Ascending aorta (tissue), 2 donors: ENCODE results near the gene KRTAP5-6. TPM values are rescaled to one million over a fixed set of nuclear protein-coding genes. Genes with fewer than 3 reads are reported as not detected.

ENCODE experiments used
- DNase-seq, 2 donors: peaks; one replicate each; pipeline ENCODE4 v3.0.0-alpha.2; 2019; ENCODE audit warnings: low spot score in 2 of 2
- H3K27ac ChIP-seq, 2 donors: fragments of 200-600 bp; sonication (generic); one replicate each; pipeline ENCODE4 v1.5.1; 2016 to 2017; ENCODE audit warnings: mild to moderate bottlenecking in 1 of 2
- H3K27me3 ChIP-seq: fragments of 200-600 bp; sonication (generic); one replicate; pipeline ENCODE4 v1.5.1; 2017
- H3K36me3 ChIP-seq, 2 donors: fragments of 200-600 bp; sonication (generic); one replicate each; pipeline ENCODE4 v1.5.1; 2016
- H3K4me1 ChIP-seq, 2 donors: fragments of 200-600 bp; sonication (generic); one replicate each; pipeline ENCODE4 v1.5.1; 2016 to 2017; ENCODE audit warnings: mild to moderate bottlenecking in 1 of 2
- H3K4me3 ChIP-seq, 2 donors: fragments of 200-600 bp; sonication (generic); one replicate each; pipeline ENCODE4 v1.5.1; 2016 to 2017; ENCODE audit warnings: mild to moderate bottlenecking in 1 of 2
- H3K9me3 ChIP-seq, 2 donors: fragments of 200-600 bp; sonication (generic); one replicate each; pipeline ENCODE4 v1.5.1; 2016
- intact Hi-C: fragments of 100-400 bp; cut with DNase I; formaldehyde crosslinking; loops from one replicate; pipeline ENCODE4 v1.15.1; 2023
- total RNA-seq: library from RNA; depleted of rRNA; stranded (reverse); fragments of >200 nt; gene quantifications from one replicate; pipeline ENCODE4 v1.1.0, GENCODE V29; 2016
- TF ChIP-seq, protein P1 (sequence below), 3 experiments: fragments of 200-600 bp in 2 of 3; fragments of 450-650 bp in 1 of 3; sonication (generic) in 2 of 3; IDR thresholded peaks; one replicate each; pipeline ENCODE4 v1.5.1; 2016 to 2019; ENCODE audit warnings: antibody characterized with exemption in 3 of 3, mild to moderate bottlenecking in 1 of 3, moderate library complexity in 1 of 3

Gene KRTAP5-6
- total RNA-seq, 1 donor from 2014 or later: not detected

DNA sequence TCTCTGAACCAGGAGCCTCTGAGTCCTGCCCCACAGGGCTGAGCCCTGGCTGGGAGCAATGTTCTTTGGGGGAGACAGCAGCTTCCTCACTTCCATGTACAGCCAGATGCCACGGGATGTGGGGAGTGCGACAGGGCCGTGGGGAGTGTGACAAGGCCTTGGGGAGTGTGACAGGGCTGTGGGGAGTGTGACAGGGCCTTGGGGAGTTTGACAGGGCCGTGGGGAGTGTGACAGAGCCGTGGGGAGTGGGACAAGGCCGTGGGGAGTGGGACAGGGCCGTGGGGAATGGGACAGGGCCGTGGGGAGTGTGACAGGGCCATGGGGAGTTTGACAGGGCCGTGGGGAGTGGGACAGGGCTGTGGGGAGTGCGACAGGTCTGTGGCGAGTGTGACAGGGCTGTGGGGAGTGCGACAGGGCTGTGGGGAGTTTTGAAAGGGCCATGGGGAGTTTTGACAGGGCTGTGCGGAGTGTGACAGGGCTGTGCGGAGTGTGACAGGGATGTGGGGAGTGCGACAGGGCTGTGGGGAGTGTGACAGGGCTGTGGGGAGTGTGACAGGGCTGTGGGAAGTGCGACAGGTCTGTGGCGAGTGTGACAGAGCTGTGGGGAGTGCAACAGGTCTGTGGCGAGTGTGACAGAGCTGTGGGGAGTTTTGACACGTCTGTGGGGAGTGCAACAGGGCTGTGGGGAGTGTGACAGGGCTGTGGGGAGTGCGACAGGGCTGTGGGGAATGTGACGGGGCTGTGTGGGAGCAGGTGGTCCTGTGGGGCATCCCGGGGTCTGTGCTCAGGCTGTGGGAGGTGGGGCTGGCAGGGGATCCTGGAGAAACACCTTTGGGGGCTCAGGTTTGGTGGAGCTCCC lies 6.6 kb upstream of the KRTAP5-6 start:
- no peak overlapping the region for H3K4me3 ChIP-seq
- no peaks in the 10 kb centered on the region for H3K36me3 ChIP-seq
- H3K4me1 ChIP-seq: peaks cover 4 to 8% of the 10 kb centered on the region in 2 donors
- H3K9me3 ChIP-seq: no peaks in the 10 kb centered on the region
- H3K27ac ChIP-seq: no peak overlapping the region
- intact Hi-C loops: no loop called here
- peak in 1 of 2 donors; percentile 55 for DNase-seq
- no peaks in the 10 kb centered on the region for H3K27me3 ChIP-seq
- TF ChIP-seq, protein P1, sequence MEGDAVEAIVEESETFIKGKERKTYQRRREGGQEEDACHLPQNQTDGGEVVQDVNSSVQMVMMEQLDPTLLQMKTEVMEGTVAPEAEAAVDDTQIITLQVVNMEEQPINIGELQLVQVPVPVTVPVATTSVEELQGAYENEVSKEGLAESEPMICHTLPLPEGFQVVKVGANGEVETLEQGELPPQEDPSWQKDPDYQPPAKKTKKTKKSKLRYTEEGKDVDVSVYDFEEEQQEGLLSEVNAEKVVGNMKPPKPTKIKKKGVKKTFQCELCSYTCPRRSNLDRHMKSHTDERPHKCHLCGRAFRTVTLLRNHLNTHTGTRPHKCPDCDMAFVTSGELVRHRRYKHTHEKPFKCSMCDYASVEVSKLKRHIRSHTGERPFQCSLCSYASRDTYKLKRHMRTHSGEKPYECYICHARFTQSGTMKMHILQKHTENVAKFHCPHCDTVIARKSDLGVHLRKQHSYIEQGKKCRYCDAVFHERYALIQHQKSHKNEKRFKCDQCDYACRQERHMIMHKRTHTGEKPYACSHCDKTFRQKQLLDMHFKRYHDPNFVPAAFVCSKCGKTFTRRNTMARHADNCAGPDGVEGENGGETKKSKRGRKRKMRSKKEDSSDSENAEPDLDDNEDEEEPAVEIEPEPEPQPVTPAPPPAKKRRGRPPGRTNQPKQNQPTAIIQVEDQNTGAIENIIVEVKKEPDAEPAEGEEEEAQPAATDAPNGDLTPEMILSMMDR (IDR thresholded peaks at IDR 0.05): no peak

DNA sequence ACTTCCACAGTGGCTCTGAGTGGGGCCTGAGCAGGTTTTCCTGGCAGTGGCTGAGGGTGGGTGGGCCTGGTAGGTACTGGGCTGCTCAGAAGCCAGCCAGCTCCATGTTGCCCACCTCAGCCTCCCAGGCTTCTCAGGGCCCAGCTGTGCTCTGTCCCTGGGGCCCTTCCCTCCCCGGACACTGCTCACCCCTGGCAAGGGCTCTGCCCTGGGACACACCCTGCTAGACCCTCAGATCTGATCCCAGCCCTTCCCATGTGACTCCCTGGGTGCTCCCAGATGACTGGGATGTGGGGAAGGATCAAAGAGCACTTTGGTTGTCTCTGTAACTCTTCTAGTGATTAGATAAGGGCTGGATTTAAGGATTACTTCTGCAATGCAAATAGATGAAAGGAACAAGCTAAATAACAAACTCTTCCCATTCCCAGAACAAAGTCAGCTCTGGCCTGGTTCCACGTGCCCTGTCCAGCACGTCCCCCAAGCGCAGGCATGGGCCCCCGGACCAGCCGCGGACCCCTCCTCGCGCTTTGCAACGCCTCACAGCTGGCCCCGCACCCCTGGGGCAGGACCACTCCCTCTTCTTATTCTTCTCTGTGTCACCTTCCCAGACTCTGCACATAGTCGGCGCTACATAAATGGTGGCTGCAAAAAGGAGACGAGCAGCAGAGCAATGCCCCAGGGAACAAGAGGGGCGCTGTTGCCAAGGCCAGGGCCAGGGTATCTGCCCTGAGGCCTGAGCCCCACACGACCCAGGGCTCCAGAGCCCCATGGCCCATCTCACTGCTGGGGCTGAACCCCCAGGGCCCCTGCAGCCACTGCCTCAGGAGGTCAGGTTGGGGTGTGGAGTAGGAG lies 5.7 kb upstream of the KRTAP5-6 start:
- no peaks in the 10 kb centered on the region for H3K36me3 ChIP-seq
- H3K27ac ChIP-seq: no peak overlapping the region
- intact Hi-C loops: no loop called here

DNA sequence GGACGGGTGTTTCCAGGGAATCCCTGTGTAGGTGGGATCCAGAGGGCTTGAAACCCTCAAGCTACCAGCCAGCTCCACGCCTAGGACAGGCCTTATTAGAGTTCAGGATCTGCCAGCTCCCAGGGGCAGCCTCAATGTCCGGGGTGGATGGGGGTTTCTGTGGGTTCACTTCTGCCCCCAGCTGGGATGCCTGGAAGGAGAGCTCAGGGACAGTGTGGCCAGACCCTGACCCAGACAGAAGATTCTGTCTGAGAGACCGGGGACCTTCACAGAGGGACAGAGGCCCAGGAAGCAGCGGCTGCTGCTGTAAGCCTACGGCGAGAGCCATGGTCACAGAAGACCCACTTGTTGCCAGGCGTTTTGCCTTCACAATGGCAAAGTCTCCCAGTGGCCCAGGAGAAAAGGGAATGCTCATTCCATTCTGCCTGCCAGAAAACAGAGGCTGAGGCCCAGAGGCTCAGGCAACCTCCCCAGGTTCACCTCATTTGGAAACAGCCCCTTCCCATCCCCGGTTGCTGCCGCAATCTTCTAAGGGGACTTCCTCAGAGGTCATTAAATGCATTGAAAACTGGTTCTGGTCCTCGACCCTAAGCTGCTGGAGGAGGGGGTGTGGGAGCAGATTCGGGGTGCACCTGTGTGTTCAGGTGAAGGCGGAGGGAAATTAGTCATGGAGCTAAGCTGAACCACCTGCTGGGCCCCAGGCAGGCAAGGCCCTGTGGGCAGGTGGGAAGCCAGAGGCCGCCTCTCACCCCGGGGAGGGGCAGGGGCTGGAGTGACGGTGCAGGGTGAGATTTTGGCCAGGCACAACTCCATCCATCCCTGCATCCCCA lies 4.9 kb upstream of the KRTAP5-6 start:
- no peaks in the 10 kb centered on the region for H3K9me3 ChIP-seq
- no peaks in the 10 kb centered on the region for H3K27me3 ChIP-seq
- H3K27ac ChIP-seq: no peak overlapping the region
- no peak for DNase-seq
- H3K4me3 ChIP-seq: no peak overlapping the region
- no peaks in the 10 kb centered on the region for H3K36me3 ChIP-seq
- H3K4me1 ChIP-seq: peaks cover 4 to 8% of the 10 kb centered on the region in 2 donors
- intact Hi-C loops: no loop called here
- TF ChIP-seq, protein P1 (IDR thresholded peaks at IDR 0.05): no peak

More for the DNA sequence above, 5.7 kb upstream of the KRTAP5-6 start:
- Histone ChIP-seq H3K9me3 (no peaks in the 10 kb centered on the region), H3K4me3 (no peak overlapping the region), H3K27me3 (no peaks in the 10 kb centered on the region), H3K4me1 (peaks cover 4 to 8% of the 10 kb centered on the region in 2 donors)
- TF ChIP-seq, protein P1 (IDR thresholded peaks at IDR 0.05): no peak
- peak in 1 of 2 donors; percentile 33 for DNase-seq

- DNase-seq: no peak
- H3K4me3 ChIP-seq: peak overlapping the region in 1 of 2 donors; percentile 41
Observed at GRCh38 chr11:1692708-1693326, 4.2 kb upstream of the KRTAP5-6 start.

More at GRCh38 chr11:1692708-1693326, 4.2 kb upstream of the KRTAP5-6 start:
- peaks cover 4 to 8% of the 10 kb centered on the region in 2 donors for H3K4me1 ChIP-seq
- no peaks in the 10 kb centered on the region for H3K9me3 ChIP-seq
- H3K27ac ChIP-seq: no peak overlapping the region
- H3K27me3 ChIP-seq: no peaks in the 10 kb centered on the region
- intact Hi-C loops: loop anchor here (1.0 kb wide), 2 partner anchors 139 to 458 kb away; no protein-coding TSS in a partner anchor
- TF ChIP-seq, protein P1 (IDR thresholded peaks at IDR 0.05): no peak
- no peaks in the 10 kb centered on the region for H3K36me3 ChIP-seq
